ENCODE data around the gene WDR73. TPM values are rescaled to one million over a fixed set of nuclear protein-coding genes. Genes with fewer than 3 reads are reported as not detected.

Gene WDR73
- total RNA-seq, 1 experiment from 2014 or later: 35.6 TPM

- no peak overlapping the region for H3K4me2 ChIP-seq (ENCODE audit: low read length)
- H2AFZ ChIP-seq (ENCODE audit: low read depth, low read length, poor library complexity, severe bottlenecking): no peak overlapping the region
- no peak overlapping the region for H3K9ac ChIP-seq (ENCODE audit: low read length)
- H3K4me1 ChIP-seq (ENCODE audit: control insufficient read depth in 1 of 2, insufficient read depth in 2 of 2, low read length in 2 of 2): no peaks in the 10 kb centered on the region
- intact Hi-C loops (cut with micrococcal nuclease): no loop called here
- ChIA-PET RAD21 (ENCODE audit: low non-redundant PET in 1 of 2, low total read pairs in 2 of 2, uncharacterized antibody in 2 of 2, unreplicated experiment in 2 of 2) (no interaction called here), POLR2A (no interaction called here), CTCF (no interaction called here)
- peaks cover 11% of the 10 kb centered on the region; the same call in 1 of the 2 replicates for H3K79me2 ChIP-seq (ENCODE audit: insufficient read depth, low read length)
- no peaks in the 10 kb centered on the region for H4K20me1 ChIP-seq (ENCODE audit: insufficient read depth)
- DNase-seq (ENCODE audit: low read depth, low spot score) (no peak), ATAC-seq (no peak)
- no TSS peak for BruUV-seq (replicated peaks)
- TF ChIP-seq FOSL1 (IDR thresholded peaks at IDR 0.05; ENCODE audit: low read depth): no peak
- H3K9me2 ChIP-seq (ENCODE audit: insufficient read depth): no peaks in the 10 kb centered on the region
- H3K4me3 ChIP-seq (replicated peaks in 1 of 2; ENCODE audit: low read depth in 1 of 2, low read length in 2 of 2): no peak overlapping the region
- H3K27ac ChIP-seq (ENCODE audit: low read depth, low read length): no peak overlapping the region
- H3K9me3 ChIP-seq (ENCODE audit: control insufficient read depth in 1 of 2, insufficient read depth in 1 of 2, low read depth in 1 of 2, low read length in 2 of 2): no peaks in the 10 kb centered on the region
- peaks cover 55 to 58% of the 10 kb centered on the region in 2 experiments for H3K36me3 ChIP-seq (ENCODE audit: control insufficient read depth in 1 of 2, insufficient read depth in 2 of 2, low read length in 2 of 2)
- no peaks in the 10 kb centered on the region for H3K27me3 ChIP-seq (ENCODE audit: insufficient read depth, low read length)
Measured at GRCh38 chr15:84645496-84645895, 8.6 kb downstream of the WDR73 start.

GRCh38 chr15:84643838-84644237, 10.2 kb downstream of the WDR73 start:
- Histone ChIP-seq H3K4me1 (ENCODE audit: control insufficient read depth in 1 of 2, insufficient read depth in 2 of 2, low read length in 2 of 2) (no peaks in the 10 kb centered on the region), H3K36me3 (ENCODE audit: control insufficient read depth in 1 of 2, insufficient read depth in 2 of 2, low read length in 2 of 2) (peaks cover 45 to 56% of the 10 kb centered on the region in 2 experiments)

More at GRCh38 chr15:84643838-84644237, 10.2 kb downstream of the WDR73 start:
- Histone ChIP-seq H3K4me3 (replicated peaks in 1 of 2; ENCODE audit: low read depth in 1 of 2, low read length in 2 of 2) (no peak overlapping the region), H4K20me1 (ENCODE audit: insufficient read depth) (no peaks in the 10 kb centered on the region), H3K79me2 (ENCODE audit: insufficient read depth, low read length) (peaks cover 7% of the 10 kb centered on the region; the same call in 1 of the 2 replicates), H2AFZ (ENCODE audit: low read depth, low read length, poor library complexity, severe bottlenecking) (no peak overlapping the region), H3K9ac (ENCODE audit: low read length) (no peak overlapping the region), H3K9me2 (ENCODE audit: insufficient read depth) (no peaks in the 10 kb centered on the region), H3K27me3 (ENCODE audit: insufficient read depth, low read length) (no peaks in the 10 kb centered on the region), H3K9me3 (ENCODE audit: control insufficient read depth in 1 of 2, insufficient read depth in 1 of 2, low read depth in 1 of 2, low read length in 2 of 2) (no peaks in the 10 kb centered on the region), H3K4me2 (ENCODE audit: low read length) (no peak overlapping the region), H3K27ac (ENCODE audit: low read depth, low read length) (no peak overlapping the region)
- intact Hi-C loops (cut with micrococcal nuclease): no loop called here
- BruUV-seq (replicated peaks): no TSS peak
- CTCF ChIA-PET: no interaction called here
- TF ChIP-seq POLR2AphosphoS5 (IDR thresholded peaks at IDR 0.05; ENCODE audit: low read depth, low read length) (no peak; the same call in 1 of the 2 replicates), TCF7L2 (IDR thresholded peaks at IDR 0.05; ENCODE audit: borderline replicate concordance, extremely low read depth, insufficient read depth, insufficient read length) (no peak), CEBPB (IDR thresholded peaks at IDR 0.05; ENCODE audit: low read depth) (no peak), CTCF (IDR thresholded peaks at IDR 0.05 in 2 of 3, conservative IDR thresholded peaks at IDR 0.05 in 1 of 3; ENCODE audit: borderline replicate concordance in 1 of 3, insufficient read depth in 1 of 3, low read depth in 2 of 3, low read length in 2 of 3) (no peak), REST (IDR thresholded peaks at IDR 0.05; ENCODE audit: low read depth) (no peak), RAD21 (IDR thresholded peaks at IDR 0.05; ENCODE audit: low read depth) (no peak), ELF1 (IDR thresholded peaks at IDR 0.05; ENCODE audit: borderline replicate concordance, low read depth) (no peak), FOSL1 (IDR thresholded peaks at IDR 0.05; ENCODE audit: low read depth) (no peak), SIN3A (IDR thresholded peaks at IDR 0.05; ENCODE audit: low read depth) (no peak), MAX (IDR thresholded peaks at IDR 0.05) (no peak), CBX3 (IDR thresholded peaks at IDR 0.05; ENCODE audit: low read depth) (no peak), POLR2A (IDR thresholded peaks at IDR 0.05; ENCODE audit: borderline replicate concordance, extremely low read depth, insufficient read depth, insufficient read length) (no peak), EGR1 (IDR thresholded peaks at IDR 0.05; ENCODE audit: low read depth) (no peak), ZFX (IDR thresholded peaks at IDR 0.05) (no peak)
- no peak for ATAC-seq
- no peak for DNase-seq (ENCODE audit: low read depth, low spot score)
- POLR2A ChIA-PET: no interaction called here
- RAD21 ChIA-PET (ENCODE audit: low non-redundant PET in 1 of 2, low total read pairs in 2 of 2, uncharacterized antibody in 2 of 2, unreplicated experiment in 2 of 2): interaction anchor here (0.6 to 0.7 kb wide), 2 partner anchors 56 kb away, joined by 3 to 4 read pairs; no protein-coding TSS in a partner anchor
